Esophagus squamous epithelium (tissue), 5 donors: ENCODE results near the gene TMEM158. TPM values are rescaled to one million over a fixed set of nuclear protein-coding genes. Genes with fewer than 3 reads are reported as not detected.

Source experiments
- DNase-seq: peaks from one replicate; lab custom pipeline; 2025; lab: John Stamatoyannopoulos, UW
- H3K27ac ChIP-seq, 4 donors: fragments of 200-600 bp; sonication (generic); one replicate each; pipeline ENCODE4 v1.5.1; 2016 to 2019; ENCODE audit warnings: mild to moderate bottlenecking in 1 of 4
- H3K27me3 ChIP-seq, 4 donors: fragments of 200-600 bp; sonication (generic); 1 replicate in 3 of 4; 2 replicates in 1 of 4; pipeline versions ENCODE4 v1.5.1 to v1.6.0; 2017 to 2021; ENCODE audit warnings: antibody characterized with exemption in 1 of 4
- H3K36me3 ChIP-seq, 3 donors: fragments of 200-600 bp; sonication (generic); one replicate each; pipeline ENCODE4 v1.5.1; 2016 to 2019
- H3K4me1 ChIP-seq, 3 donors: fragments of 200-600 bp; sonication (generic); one replicate each; pipeline ENCODE4 v1.5.1; 2017 to 2019
- H3K4me3 ChIP-seq, 4 donors: fragments of 200-600 bp; sonication (generic); 1 replicate in 3 of 4; 2 replicates in 1 of 4; pipeline ENCODE4 v1.5.1; 2016 to 2019; ENCODE audit warnings: mild to moderate bottlenecking in 2 of 4, moderate library complexity in 1 of 4
- H3K9me3 ChIP-seq, 3 donors: fragments of 200-600 bp; sonication (generic); one replicate each; pipeline ENCODE4 v1.5.1; 2016 to 2019
- POLR2A ChIP-seq, 4 donors: fragments of 450-650 bp; IDR thresholded peaks; one replicate each; pipeline ENCODE4 v1.6.1; 2017; ENCODE audit warnings: antibody characterized with exemption in 4 of 4, mild to moderate bottlenecking in 4 of 4, moderate library complexity in 3 of 4
- WGBS, 2 donors: methylation state at CpG; one replicate each; pipeline ENCODE4 v1.1.5; 2018; 5-methylcytosine and 5-hydroxymethylcytosine counted together
- intact Hi-C: fragments of 100-400 bp; cut with DNase I; formaldehyde crosslinking; loops from one replicate; pipeline ENCODE4 v1.15.0; 2022
- total RNA-seq, 4 donors: library from RNA; depleted of rRNA; stranded (reverse); fragments of >200 nt; gene quantifications; one replicate each; pipeline ENCODE4 v1.1.0, GENCODE V29; 2016
- TF ChIP-seq, protein P1 (sequence below), 6 experiments: fragments of 450-650 bp in 4 of 6; fragments of 200-600 bp in 2 of 6; sonication (generic) in 2 of 6; IDR thresholded peaks; one replicate each; pipeline ENCODE4 v1.5.1; 2016 to 2019; ENCODE audit warnings: antibody characterized with exemption in 6 of 6, mild to moderate bottlenecking in 4 of 6, moderate library complexity in 4 of 6
- donor health status: DM: yes; HTN: yes; CAD: no.

The TMEM158 gene
- total RNA-seq, 4 donors from 2014 or later, result 1.8 to 14.7 (median 4.4) TPM

DNA sequence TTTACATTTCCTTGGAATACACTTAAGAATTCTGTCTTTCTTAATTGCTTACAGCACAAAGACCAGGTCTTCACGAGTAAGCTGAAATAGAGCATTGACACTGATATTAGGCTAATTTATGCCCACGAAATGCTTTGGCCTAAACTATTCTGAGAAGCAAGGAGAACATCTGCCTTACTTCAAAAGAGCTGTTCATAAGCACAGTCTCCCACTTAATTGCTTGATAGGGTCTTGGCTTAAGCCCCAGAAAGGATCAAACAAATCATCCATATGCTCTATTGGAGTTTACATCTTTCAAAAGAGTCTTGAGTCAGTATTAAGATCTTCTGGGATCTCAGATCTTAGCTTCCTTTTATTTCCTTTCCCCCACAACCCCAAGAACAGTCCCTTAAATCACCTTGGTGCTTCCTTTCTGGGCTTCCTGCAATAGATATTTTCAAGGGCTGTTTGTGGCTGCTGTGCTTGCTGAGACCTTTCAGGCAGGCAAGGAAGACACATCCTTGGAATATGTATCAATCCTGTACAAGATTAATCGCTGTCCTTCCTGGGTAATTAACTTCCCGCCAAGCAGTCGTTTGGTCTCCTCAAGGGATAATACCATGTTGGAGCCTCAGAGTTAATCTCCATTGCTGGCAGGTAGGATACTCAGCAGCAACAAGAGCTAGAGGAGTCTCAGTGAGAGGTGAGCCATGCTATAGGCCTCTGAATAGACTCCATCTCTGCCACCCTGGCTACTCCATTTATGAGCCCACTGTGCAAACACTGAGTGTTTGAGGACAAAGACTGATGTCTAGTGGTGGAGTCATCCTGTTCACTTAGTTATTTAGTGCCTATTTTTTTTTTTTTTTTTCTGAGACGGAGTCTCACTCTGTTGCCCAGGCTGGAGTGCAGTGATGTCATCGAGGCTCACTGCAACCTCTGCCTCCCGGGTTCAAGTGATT lies 37.1 kb downstream of the TMEM158 start:
- no peak for DNase-seq
- H3K4me1 ChIP-seq, result peaks cover 0 to 11% (median 11%) of the 10 kb centered on the region in 3 donors
- H3K27me3 ChIP-seq, result no peaks in the 10 kb centered on the region
- no peak overlapping the region for H3K27ac ChIP-seq
- no peaks in the 10 kb centered on the region for H3K36me3 ChIP-seq
- intact Hi-C loops, result no loop called here
- no peaks in the 10 kb centered on the region for H3K9me3 ChIP-seq
- H3K4me3 ChIP-seq, result no peak overlapping the region
- TF ChIP-seq, protein P1, sequence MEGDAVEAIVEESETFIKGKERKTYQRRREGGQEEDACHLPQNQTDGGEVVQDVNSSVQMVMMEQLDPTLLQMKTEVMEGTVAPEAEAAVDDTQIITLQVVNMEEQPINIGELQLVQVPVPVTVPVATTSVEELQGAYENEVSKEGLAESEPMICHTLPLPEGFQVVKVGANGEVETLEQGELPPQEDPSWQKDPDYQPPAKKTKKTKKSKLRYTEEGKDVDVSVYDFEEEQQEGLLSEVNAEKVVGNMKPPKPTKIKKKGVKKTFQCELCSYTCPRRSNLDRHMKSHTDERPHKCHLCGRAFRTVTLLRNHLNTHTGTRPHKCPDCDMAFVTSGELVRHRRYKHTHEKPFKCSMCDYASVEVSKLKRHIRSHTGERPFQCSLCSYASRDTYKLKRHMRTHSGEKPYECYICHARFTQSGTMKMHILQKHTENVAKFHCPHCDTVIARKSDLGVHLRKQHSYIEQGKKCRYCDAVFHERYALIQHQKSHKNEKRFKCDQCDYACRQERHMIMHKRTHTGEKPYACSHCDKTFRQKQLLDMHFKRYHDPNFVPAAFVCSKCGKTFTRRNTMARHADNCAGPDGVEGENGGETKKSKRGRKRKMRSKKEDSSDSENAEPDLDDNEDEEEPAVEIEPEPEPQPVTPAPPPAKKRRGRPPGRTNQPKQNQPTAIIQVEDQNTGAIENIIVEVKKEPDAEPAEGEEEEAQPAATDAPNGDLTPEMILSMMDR (IDR thresholded peaks at IDR 0.05), result no peak
- TF ChIP-seq POLR2A (IDR thresholded peaks at IDR 0.05), result no peak
- WGBS, 2 donors, result 78% methylated on average over 7 to 8 of the region's 8 CpGs

- TF ChIP-seq, protein P1 (IDR thresholded peaks at IDR 0.05), result no peak
- no peak for TF ChIP-seq POLR2A (IDR thresholded peaks at IDR 0.05)
- DNase-seq, result no peak
- H3K36me3 ChIP-seq, result no peaks in the 10 kb centered on the region
- WGBS, 2 donors, result 25 to 51% methylated on average over 2 of the region's 3 CpGs
- intact Hi-C loops, result no loop called here
- no peak overlapping the region for H3K4me3 ChIP-seq
- H3K9me3 ChIP-seq, result no peaks in the 10 kb centered on the region
- H3K27ac ChIP-seq, result no peak overlapping the region
- no peaks in the 10 kb centered on the region for H3K27me3 ChIP-seq
- H3K4me1 ChIP-seq, result peaks cover 8 to 20% (median 20%) of the 10 kb centered on the region in 3 donors
Observed at GRCh38 chr3:45187694-45188141, 38.4 kb downstream of the TMEM158 start.

- Histone ChIP-seq H3K27ac (no peak overlapping the region), H3K4me1 (peaks cover 15 to 28% (median 25%) of the 10 kb centered on the region in 3 donors), H3K27me3 (no peaks in the 10 kb centered on the region), H3K36me3 (no peaks in the 10 kb centered on the region), H3K4me3 (no peak overlapping the region), H3K9me3 (no peaks in the 10 kb centered on the region)
- intact Hi-C loops, result no loop called here
- TF ChIP-seq POLR2A (IDR thresholded peaks at IDR 0.05), result no peak
- TF ChIP-seq, protein P1 (IDR thresholded peaks at IDR 0.05), result no peak
- DNase-seq, result no peak
- WGBS, 2 donors, result 89 to 95% methylated on average over 5 to 6 of the region's 6 CpGs
Observed at GRCh38 chr3:45186871-45187270, 39.2 kb downstream of the TMEM158 start.

GRCh38 chr3:45185461-45185860 lies 40.6 kb downstream of the TMEM158 start:
- Histone ChIP-seq H3K4me3 (no peak overlapping the region), H3K36me3 (no peaks in the 10 kb centered on the region), H3K9me3 (no peaks in the 10 kb centered on the region), H3K4me1 (peaks cover 17 to 42% (median 36%) of the 10 kb centered on the region in 3 donors), H3K27me3 (no peaks in the 10 kb centered on the region), H3K27ac (no peak overlapping the region)
- TF ChIP-seq, protein P1 (IDR thresholded peaks at IDR 0.05), result no peak
- no peak for TF ChIP-seq POLR2A (IDR thresholded peaks at IDR 0.05)
- intact Hi-C loops, result no loop called here
- DNase-seq, result no peak
- WGBS, 2 donors, result 80 to 88% methylated on average over 3 to 5 of the region's 5 CpGs

DNA sequence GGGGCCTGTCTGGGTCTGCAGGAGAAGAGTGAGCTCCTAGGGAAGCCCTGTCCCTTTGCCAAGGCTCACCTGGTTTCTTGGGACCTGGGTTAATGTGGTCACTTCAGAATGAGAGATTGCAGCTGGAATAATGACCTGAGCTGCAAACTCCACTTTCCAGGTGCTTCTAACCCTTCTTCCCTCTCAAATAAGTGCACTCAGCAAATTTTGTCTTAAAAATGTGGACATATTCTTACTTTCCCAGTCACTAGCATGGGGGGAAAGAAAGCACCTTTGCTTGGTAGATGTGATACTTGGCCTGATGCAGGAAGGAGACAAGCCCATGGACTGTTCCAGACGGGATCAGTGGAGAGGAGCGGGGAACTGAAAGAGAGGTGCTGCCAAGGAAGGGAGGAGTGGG lies 41.0 kb downstream of the TMEM158 start:
- 85 to 100% methylated on average over 2 of the region's 2 CpGs for WGBS, 2 donors
- Histone ChIP-seq H3K9me3 (no peaks in the 10 kb centered on the region), H3K4me1 (peaks cover 17 to 46% (median 36%) of the 10 kb centered on the region in 3 donors), H3K27me3 (no peaks in the 10 kb centered on the region), H3K27ac (no peak overlapping the region), H3K4me3 (no peak overlapping the region), H3K36me3 (no peaks in the 10 kb centered on the region)
- TF ChIP-seq, protein P1 (IDR thresholded peaks at IDR 0.05), result no peak
- TF ChIP-seq POLR2A (IDR thresholded peaks at IDR 0.05), result no peak
- intact Hi-C loops, result no loop called here
- DNase-seq, result no peak
